ENCODE measurements around the gene ERG28. TPM values are rescaled to one million over a fixed set of nuclear protein-coding genes. Genes with fewer than 3 reads are reported as not detected.

The ERG28 gene
- polyA plus RNA-seq, 3 donors = 1.6 to 8.2 (median 5.7) TPM

DNA sequence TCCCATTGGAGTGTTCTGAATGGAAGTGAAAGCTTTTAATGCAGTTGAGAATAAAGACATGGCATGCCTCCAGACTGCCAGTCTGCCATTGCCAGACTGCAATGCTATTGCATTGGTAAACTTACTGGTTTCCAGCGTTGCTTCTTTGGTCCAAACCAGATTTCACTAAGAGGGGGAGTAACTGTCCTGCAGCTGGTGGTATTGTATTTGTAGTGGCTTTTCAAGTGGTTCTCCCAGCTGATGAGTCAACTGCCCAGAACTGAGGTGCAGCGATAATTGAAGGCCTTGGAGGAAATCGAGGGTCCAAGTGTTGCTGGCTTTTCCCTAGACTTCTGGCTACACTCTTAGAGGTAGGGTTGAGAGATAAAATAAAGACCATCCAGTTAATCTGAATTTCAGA is 31.9 kb downstream of the ERG28 start:
- Mint-ChIP-seq H3K27ac (no peak overlapping the region), H3K4me3 (no peak overlapping the region), H3K36me3 (peaks cover 33 to 55% of the 10 kb centered on the region in 2 donors), H3K4me1 (peaks cover 2% of the 10 kb centered on the region), H3K9me3 (no peaks in the 10 kb centered on the region), H3K27me3 (ENCODE audit: low read depth in 3 of 3) (no peaks in the 10 kb centered on the region)
- H3K36me3 ChIP-seq (replicated peaks in 1 of 2; ENCODE audit: control insufficient read depth in 1 of 2, insufficient read depth in 2 of 2, low read length in 2 of 2) = peaks cover 0 to 29% of the 10 kb centered on the region in 2 donors
- H3K27ac ChIP-seq (ENCODE audit: low read depth in 1 of 2, low read length in 2 of 2) = no peak overlapping the region
- TF ChIP-seq CTCF (IDR thresholded peaks at IDR 0.05) = no peak
- 95% methylated on average over 2 of the region's 3 CpGs for WGBS (ENCODE audit: insufficient coverage)
- H2AFZ ChIP-seq (ENCODE audit: insufficient read depth, low read depth, low read length, poor library complexity, severe bottlenecking) = no peak overlapping the region
- H3K27me3 ChIP-seq (ENCODE audit: control insufficient read depth in 2 of 2, insufficient read depth in 2 of 2, low read length in 2 of 2) = no peaks in the 10 kb centered on the region
- DNase-seq = no peak
- H3K79me2 ChIP-seq (ENCODE audit: insufficient read depth, low read length) = no peaks in the 10 kb centered on the region
- H3K4me1 ChIP-seq (ENCODE audit: control insufficient read depth in 1 of 2, insufficient read depth in 2 of 2, low read length in 2 of 2) = no peaks in the 10 kb centered on the region
- intact Hi-C loops (cut with micrococcal nuclease) = no loop called here
- H3K9ac ChIP-seq (ENCODE audit: insufficient read depth, low read length, poor library complexity, severe bottlenecking) = no peak overlapping the region
- H4K20me1 ChIP-seq (ENCODE audit: insufficient read depth, low read length) = peaks cover 41% of the 10 kb centered on the region
- H3K4me2 ChIP-seq (replicated peaks; ENCODE audit: extremely low read depth, low read length, poor library complexity, severe bottlenecking) = no peak overlapping the region
- no peaks in the 10 kb centered on the region for H3K9me3 ChIP-seq (replicated peaks in 1 of 2; ENCODE audit: control insufficient read depth in 1 of 2, insufficient read depth in 1 of 2, low read length in 2 of 2)
- H3K4me3 ChIP-seq (replicated peaks in 1 of 3; ENCODE audit: low read depth in 2 of 3, low read length in 3 of 3) = no peak overlapping the region

GRCh38 chr14:75627406-75627805 is 33.3 kb downstream of the ERG28 start:
- Histone ChIP-seq H3K9me3 (replicated peaks in 1 of 2; ENCODE audit: control insufficient read depth in 1 of 2, insufficient read depth in 1 of 2, low read length in 2 of 2) (no peaks in the 10 kb centered on the region), H2AFZ (ENCODE audit: insufficient read depth, low read depth, low read length, poor library complexity, severe bottlenecking) (no peak overlapping the region), H3K4me2 (replicated peaks; ENCODE audit: extremely low read depth, low read length, poor library complexity, severe bottlenecking) (no peak overlapping the region), H3K27ac (ENCODE audit: low read depth in 1 of 2, low read length in 2 of 2) (no peak overlapping the region), H3K79me2 (ENCODE audit: insufficient read depth, low read length) (no peaks in the 10 kb centered on the region), H3K9ac (ENCODE audit: insufficient read depth, low read length, poor library complexity, severe bottlenecking) (no peak overlapping the region), H3K4me3 (replicated peaks in 1 of 3; ENCODE audit: low read depth in 2 of 3, low read length in 3 of 3) (no peak overlapping the region), H4K20me1 (ENCODE audit: insufficient read depth, low read length) (peaks cover 30% of the 10 kb centered on the region), H3K4me1 (ENCODE audit: control insufficient read depth in 1 of 2, insufficient read depth in 2 of 2, low read length in 2 of 2) (no peaks in the 10 kb centered on the region), H3K36me3 (replicated peaks in 1 of 2; ENCODE audit: control insufficient read depth in 1 of 2, insufficient read depth in 2 of 2, low read length in 2 of 2) (peaks cover 0 to 20% of the 10 kb centered on the region in 2 donors), H3K27me3 (ENCODE audit: control insufficient read depth in 2 of 2, insufficient read depth in 2 of 2, low read length in 2 of 2) (no peaks in the 10 kb centered on the region)
- H3K4me1 Mint-ChIP-seq = peaks cover 4% of the 10 kb centered on the region
- WGBS (ENCODE audit: insufficient coverage) = 91% methylated on average over 4 of the region's 4 CpGs
- DNase-seq = no peak
- intact Hi-C loops (cut with micrococcal nuclease) = no loop called here
- peaks cover 25 to 54% of the 10 kb centered on the region in 2 donors for H3K36me3 Mint-ChIP-seq
- H3K27ac Mint-ChIP-seq = no peak overlapping the region
- H3K4me3 Mint-ChIP-seq = no peak overlapping the region
- no peaks in the 10 kb centered on the region for H3K9me3 Mint-ChIP-seq
- H3K27me3 Mint-ChIP-seq (ENCODE audit: low read depth in 3 of 3) = no peaks in the 10 kb centered on the region
- TF ChIP-seq CTCF (IDR thresholded peaks at IDR 0.05) = no peak
